Endothelial cell of umbilical vein (primary cell): ENCODE results near the gene CUEDC2. TPM values are rescaled to one million over a fixed set of nuclear protein-coding genes. Genes with fewer than 3 reads are reported as not detected.

Experiments
- BruUV-seq: library from RNA; stranded (reverse); fragments of 400-500 nt; replicated peaks from 2 replicates; lab custom pipeline; 2021; lab: Mats Ljungman, UMichigan
- CTCF ChIA-PET: fragments of 300-600, 350-600 bp; sonication (Branson Sonifier 250); formaldehyde crosslinking; loops from one replicate; lab custom pipeline; 2021; ENCODE audit warnings: antibody characterized with exemption, inconsistent platforms; lab: Charles Lee
- POLR2A ChIA-PET: fragments of 300-600, 350-600 bp; sonication (Branson Sonifier 250); formaldehyde crosslinking; loops from one replicate; lab custom pipeline; 2021; ENCODE audit warnings: antibody characterized with exemption, inconsistent platforms; lab: Charles Lee
- DNase-seq: peaks from one replicate; pipeline ENCODE4 v3.0.0-alpha.2; 2011; ENCODE audit warnings: low read depth, low spot score
- FAIRE-seq: peaks from 2 replicates; lab custom pipeline; 2011; peaks lifted over from hg19 to GRCh38; lab: Jason Lieb, UNC
- H2AFZ ChIP-seq: 2 replicates; pipeline ENCODE4 v1.6.0; 2012; ENCODE audit warnings: low read depth, low read length, control low read depth, inconsistent platforms
- H3K27ac ChIP-seq: 2 replicates; pipeline ENCODE4 v1.5.1; 2011; ENCODE audit warnings: low read depth, mild to moderate bottlenecking, control low read depth, low read length, moderate library complexity; ENCODE audit not compliant: insufficient read depth
- H3K27me3 ChIP-seq, 2 experiments: 2 replicates each; pipeline versions ENCODE4 v1.6.0 to v1.6.1; 2011; ENCODE audit warnings: low read length in 2 of 2, mixed read lengths in 1 of 2; ENCODE audit not compliant: control insufficient read depth in 2 of 2, insufficient read depth in 2 of 2
- H3K36me3 ChIP-seq, 2 experiments: 2 replicates in 1 of 2; 3 replicates in 1 of 2; pipeline ENCODE4 v1.5.1; 2011; ENCODE audit warnings: low read length in 2 of 2, mild to moderate bottlenecking in 1 of 2, moderate library complexity in 1 of 2; ENCODE audit not compliant: control insufficient read depth in 2 of 2, insufficient read depth in 2 of 2; ENCODE audit errors: extremely low read depth in 1 of 2
- H3K4me1 ChIP-seq: 3 replicates; pipeline ENCODE4 v1.5.1; 2011; ENCODE audit warnings: mild to moderate bottlenecking, low read length; ENCODE audit not compliant: control insufficient read depth, insufficient read depth; ENCODE audit errors: extremely low read depth
- H3K4me2 ChIP-seq: 2 replicates; pipeline ENCODE4 v1.6.1; 2011; ENCODE audit warnings: low read length, control low read depth, mixed read lengths; ENCODE audit not compliant: insufficient read depth
- H3K4me3 ChIP-seq, 3 experiments: fragments of 200-600 bp in 1 of 3; sonication (generic), shearing (Covaris generic) in 1 of 3; replicated peaks in 1 of 3; 2 replicates each; pipeline ENCODE4 v1.5.1; 2011 to 2016; ENCODE audit warnings: control low read depth in 3 of 3, low read length in 3 of 3, mild to moderate bottlenecking in 2 of 3, inconsistent platforms in 1 of 3, low read depth in 1 of 3, moderate library complexity in 1 of 3; ENCODE audit not compliant: insufficient read depth in 1 of 3
- H3K79me2 ChIP-seq: 2 replicates; pipeline ENCODE4 v1.6.0; 2012; ENCODE audit warnings: low read length, inconsistent platforms; ENCODE audit not compliant: control insufficient read depth, insufficient read depth
- H3K9ac ChIP-seq: replicated peaks from 2 replicates; pipeline ENCODE3; 2011; ENCODE audit warnings: low read length, control low read depth; ENCODE audit not compliant: insufficient read depth; ENCODE audit errors: extremely low read depth
- H3K9me1 ChIP-seq: replicated peaks from 3 replicates; pipeline ENCODE4 v1.6.0; 2011; ENCODE audit warnings: mild to moderate bottlenecking, low read length; ENCODE audit not compliant: control insufficient read depth, insufficient read depth; ENCODE audit errors: extremely low read depth
- H3K9me3 ChIP-seq: replicated peaks from 2 replicates; pipeline ENCODE4 v1.5.1; 2012; ENCODE audit warnings: low read length, inconsistent platforms; ENCODE audit not compliant: control insufficient read depth, insufficient read depth
- H4K20me1 ChIP-seq: replicated peaks from 2 replicates; pipeline ENCODE3; 2011; ENCODE audit warnings: mild to moderate bottlenecking, low read length; ENCODE audit not compliant: control insufficient read depth, insufficient read depth; ENCODE audit errors: extremely low read depth
- CTCF ChIP-seq, 2 donors: IDR thresholded peaks; 1 replicate in 1 of 2; 2 replicates in 1 of 2; pipeline ENCODE4 v1.5.1; 2011; ENCODE audit warnings: low read length in 2 of 2, mild to moderate bottlenecking in 2 of 2, moderate library complexity in 2 of 2, control low read depth in 1 of 2, inconsistent platforms in 1 of 2, low read depth in 1 of 2; ENCODE audit not compliant: insufficient read depth in 1 of 2; ENCODE audit errors: extremely low read depth in 1 of 2
- EZH2 ChIP-seq: IDR thresholded peaks from 2 replicates; pipeline ENCODE4 v1.6.1; 2012; ENCODE audit warnings: borderline replicate concordance, low read depth, mild to moderate bottlenecking, moderate library complexity, low read length, inconsistent platforms; ENCODE audit not compliant: severe bottlenecking
- FOS ChIP-seq: IDR thresholded peaks from 2 replicates; pipeline ENCODE4 v1.6.1; 2011; ENCODE audit warnings: mild to moderate bottlenecking, low read length, moderate library complexity, borderline replicate concordance; ENCODE audit not compliant: insufficient read depth
- GATA2 ChIP-seq: IDR thresholded peaks from 2 replicates; pipeline ENCODE4 v1.7.0; 2011; ENCODE audit warnings: low read depth, mild to moderate bottlenecking, moderate library complexity, mixed read lengths, low read length; ENCODE audit not compliant: insufficient read length, insufficient read depth
- JUN ChIP-seq: IDR thresholded peaks from 2 replicates; pipeline ENCODE4 v1.6.1; 2011; ENCODE audit warnings: borderline replicate concordance, low read depth; ENCODE audit not compliant: insufficient read length, insufficient read depth
- MAX ChIP-seq: IDR thresholded peaks from 2 replicates; pipeline ENCODE4 v1.6.1; 2011; ENCODE audit not compliant: insufficient read depth, insufficient read length
- MYC ChIP-seq: IDR thresholded peaks from one replicate; pipeline ENCODE4 v1.6.1; 2011; ENCODE audit warnings: mild to moderate bottlenecking, low read depth, low read length
- POLR2A ChIP-seq: IDR thresholded peaks from 2 replicates; pipeline ENCODE4 v1.6.1; 2012; ENCODE audit warnings: low read depth, mild to moderate bottlenecking, control low read depth, low read length
- POLR2AphosphoS5 ChIP-seq: IDR thresholded peaks from 2 replicates; pipeline ENCODE4 v1.6.1; 2012; ENCODE audit warnings: low read depth, mild to moderate bottlenecking, control low read depth, low read length, moderate library complexity; ENCODE audit not compliant: insufficient read depth
- dilution Hi-C: fragments of 300-500 bp; cut with MboI; formaldehyde crosslinking; loops from one replicate; pipeline ENCODE4 v1.15.0; 2019; ENCODE audit warnings: low sequenced_read_pairs; ENCODE audit not compliant: extremely low pct_ligation_motif_present
- intact Hi-C: fragments of 100-400 bp; cut with micrococcal nuclease; formaldehyde crosslinking; loops from one replicate; pipeline ENCODE4 v1.10.0; 2022
- polyA plus RNA-seq, 4 experiments: library from polyadenylated mRNA; depleted of rRNA in 3 of 4; stranded (reverse) in 3 of 4; unstranded in 1 of 4; fragments of >200 nt; gene quantifications; 2 replicates each; pipeline versions ENCODE4 v1.2.1 to v1.2.3, GENCODE V29; 2011 to 2012; ENCODE audit warnings: missing spikeins in 1 of 4
- total RNA-seq: library from RNA; stranded (reverse); gene quantifications from 2 replicates; pipeline ENCODE4 v1.2.3, GENCODE V29; 2021

CUEDC2 gene
- total and polyA plus RNA-seq, 2 donors (not counting 3 experiments of a cell fraction or from before 2014, with no cell fraction given) = 61.5 to 96.7 TPM

- ChIA-PET POLR2A (no interaction called here), CTCF (interaction anchor here (0.8 kb wide), 1 partner anchor 17 kb away, joined by 3 read pairs; no protein-coding TSS in a partner anchor)
- Histone ChIP-seq H3K9ac (no peak overlapping the region), H2AFZ (no peak overlapping the region), H3K4me2 (no peak overlapping the region), H3K4me1 (no peaks in the 10 kb centered on the region), H3K27me3 (peaks cover 13 to 24% of the 10 kb centered on the region in 2 experiments), H3K79me2 (no peaks in the 10 kb centered on the region), H3K4me3 (no peak overlapping the region), H3K36me3 (no peaks in the 10 kb centered on the region), H3K9me1 (no peaks in the 10 kb centered on the region), H3K27ac (no peak overlapping the region), H4K20me1 (no peaks in the 10 kb centered on the region), H3K9me3 (no peaks in the 10 kb centered on the region)
- FAIRE-seq = no peak
- DNase-seq = no peak
- TF ChIP-seq JUN (no peak), MAX (no peak), POLR2AphosphoS5 (no peak), MYC (no peak), POLR2A (no peak), CTCF (IDR thresholded peaks at IDR 0.05; ENCODE audit: extremely low read depth in 1 of 2, insufficient read depth in 1 of 2, low read depth in 1 of 2, low read length in 2 of 2) (no peak), GATA2 (no peak), EZH2 (no peak), FOS (no peak)
- dilution Hi-C loops (no loop called here), intact Hi-C loops (no loop called here)
- no TSS peak for BruUV-seq
Observed at GRCh38 chr10:102438374-102438773, 6.0 kb upstream of the CUEDC2 start.
